HG02763 (cell line): ENCODE results near the gene ZBTB21.

Experiments used
- ATAC-seq: cut with Tn5 transposase; IDR thresholded peaks from one replicate; pipeline ENCODE4 v1.9.1; 2021; ENCODE audit warnings: mild to moderate bottlenecking, moderate library complexity; ENCODE audit not compliant: unreplicated experiment

Gene ZBTB21

GRCh38 chr21:42040411-42041180, 30.4 kb upstream of the ZBTB21 start:
- no peak for ATAC-seq

- no peak for ATAC-seq
Measured at GRCh38 chr21:42039911-42040351, 29.8 kb upstream of the ZBTB21 start.

- ATAC-seq: no peak
Measured at GRCh38 chr21:42039470-42039901, 29.3 kb upstream of the ZBTB21 start.

GRCh38 chr21:42038826-42039425, 28.8 kb upstream of the ZBTB21 start:
- ATAC-seq: no peak

- ATAC-seq: no peak
Measured at GRCh38 chr21:42038393-42038792, 28.2 kb upstream of the ZBTB21 start.

GRCh38 chr21:42037943-42038342, 27.8 kb upstream of the ZBTB21 start:
- no peak for ATAC-seq

DNA sequence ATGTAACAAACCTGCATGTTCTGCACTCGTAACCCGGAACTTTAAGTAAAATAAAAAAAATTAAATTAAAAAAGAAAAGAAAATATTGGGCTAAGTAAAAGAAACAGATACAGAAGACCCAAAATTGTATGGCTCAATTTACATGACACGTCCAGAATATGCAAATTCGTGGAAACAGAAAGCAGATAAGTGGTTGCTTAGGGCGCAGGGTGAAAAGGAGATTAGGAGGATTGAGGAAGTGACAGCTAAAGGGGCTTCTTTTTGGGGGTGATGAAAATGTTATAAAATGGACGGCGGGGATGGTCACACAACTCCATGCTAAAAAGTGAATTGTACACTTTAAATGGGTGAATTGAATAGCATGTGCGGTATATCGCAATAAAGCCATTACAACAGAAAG, 27.4 kb upstream of the ZBTB21 start:
- no peak for ATAC-seq

GRCh38 chr21:42036313-42036712, 26.2 kb upstream of the ZBTB21 start:
- ATAC-seq: no peak

DNA sequence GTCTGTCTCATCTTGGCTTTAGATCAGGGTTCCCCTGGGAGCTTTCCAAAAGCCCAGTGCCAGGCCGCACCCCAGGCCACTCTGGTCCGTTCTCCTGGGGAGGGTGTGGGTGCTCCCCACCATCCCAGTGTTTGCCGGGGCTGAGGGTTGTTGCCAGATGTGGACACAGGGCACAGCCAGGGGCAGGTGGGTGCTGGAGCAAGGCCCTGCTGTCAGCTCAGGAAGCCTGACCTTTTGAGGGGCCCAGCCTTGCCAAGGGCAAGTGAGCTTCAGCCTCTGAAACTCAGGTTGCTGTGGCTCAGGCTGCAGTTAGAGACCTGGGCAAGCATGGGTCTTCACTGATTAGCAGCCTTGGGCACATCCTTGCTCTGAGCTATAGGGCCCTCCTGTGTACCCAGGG, 22.8 kb upstream of the ZBTB21 start:
- no peak for ATAC-seq

DNA sequence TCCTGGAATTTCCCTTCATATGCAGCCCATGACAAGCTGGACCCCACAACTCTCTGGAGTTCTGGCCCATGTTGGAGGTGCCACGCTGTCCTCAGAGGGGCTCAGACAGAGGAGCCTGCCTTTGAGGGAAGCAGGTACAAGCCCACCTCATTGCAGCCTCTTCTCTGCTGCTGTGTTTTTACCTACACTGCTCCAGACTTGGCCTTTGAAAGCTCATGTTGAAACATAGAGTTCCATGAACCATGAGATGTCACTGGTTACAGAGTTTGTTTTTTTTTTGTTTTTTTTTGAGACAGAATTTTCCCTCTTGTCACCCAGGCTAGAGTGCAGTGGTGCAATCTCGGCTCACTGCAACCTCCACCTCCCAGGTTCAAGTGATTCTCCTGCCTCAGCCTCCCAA, 22.1 kb upstream of the ZBTB21 start:
- no peak for ATAC-seq

GRCh38 chr21:42031816-42032215, 21.7 kb upstream of the ZBTB21 start:
- ATAC-seq: no peak

- no peak for ATAC-seq
Measured at GRCh38 chr21:42031241-42031640, 21.1 kb upstream of the ZBTB21 start.

DNA sequence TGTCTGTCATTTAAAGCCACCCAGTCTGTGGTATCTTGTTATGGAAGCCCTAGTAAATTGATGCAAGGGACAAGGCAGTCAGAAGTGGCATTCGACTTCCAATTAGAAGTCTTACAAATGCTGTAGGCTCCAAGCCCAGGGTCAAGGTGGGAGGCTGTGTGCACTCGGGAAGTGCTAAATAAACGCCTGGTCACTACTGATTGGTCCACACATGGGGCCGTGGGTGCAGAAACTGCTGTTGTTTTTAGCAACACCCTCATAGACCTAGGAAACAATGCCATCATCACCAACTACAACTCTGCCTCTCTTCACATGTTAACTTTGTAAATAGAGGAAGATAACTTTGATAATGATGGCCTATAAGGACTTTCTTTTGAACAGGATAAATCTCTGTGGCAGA, 20.2 kb upstream of the ZBTB21 start:
- ATAC-seq: no peak

DNA sequence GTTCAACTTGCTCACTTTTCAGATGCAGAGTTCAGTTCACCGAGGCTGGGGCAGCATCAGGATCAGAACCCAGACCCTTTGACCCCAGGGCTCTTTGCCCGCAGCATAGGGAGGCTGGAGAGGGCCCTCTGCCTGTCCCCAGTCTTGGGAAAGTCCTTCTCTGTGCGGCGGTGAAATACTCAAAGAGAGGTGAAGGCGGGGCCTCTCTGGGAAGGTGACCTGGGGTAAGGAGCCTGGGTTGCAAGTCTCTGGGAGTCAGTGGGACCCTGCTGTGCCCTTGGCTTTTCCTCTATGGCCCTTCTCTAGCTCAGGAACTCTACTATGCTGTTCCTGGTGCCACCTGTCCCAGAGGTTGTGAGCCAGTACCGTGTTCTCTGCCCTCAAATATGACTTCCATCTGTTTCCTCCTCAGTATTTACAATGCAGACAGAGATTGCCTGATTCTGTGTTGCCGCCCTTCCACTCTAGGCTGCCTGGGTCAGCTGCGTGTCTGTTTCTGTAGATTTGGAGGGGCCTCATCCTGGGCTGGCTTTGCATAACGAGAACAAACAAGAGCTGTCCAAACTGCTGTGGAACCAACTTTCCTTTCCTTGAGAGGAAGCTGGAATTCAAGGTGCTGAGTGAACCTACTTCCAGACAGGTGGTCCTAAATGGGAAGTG, 18.7 kb upstream of the ZBTB21 start:
- ATAC-seq: no peak

- no peak for ATAC-seq
Measured at GRCh38 chr21:42027822-42028765, 17.9 kb upstream of the ZBTB21 start.

- no peak for ATAC-seq
Measured at GRCh38 chr21:42027085-42027821, 17.1 kb upstream of the ZBTB21 start.

GRCh38 chr21:42026082-42026435, 15.9 kb upstream of the ZBTB21 start:
- no peak for ATAC-seq

GRCh38 chr21:42025376-42026081, 15.4 kb upstream of the ZBTB21 start:
- no peak for ATAC-seq

DNA sequence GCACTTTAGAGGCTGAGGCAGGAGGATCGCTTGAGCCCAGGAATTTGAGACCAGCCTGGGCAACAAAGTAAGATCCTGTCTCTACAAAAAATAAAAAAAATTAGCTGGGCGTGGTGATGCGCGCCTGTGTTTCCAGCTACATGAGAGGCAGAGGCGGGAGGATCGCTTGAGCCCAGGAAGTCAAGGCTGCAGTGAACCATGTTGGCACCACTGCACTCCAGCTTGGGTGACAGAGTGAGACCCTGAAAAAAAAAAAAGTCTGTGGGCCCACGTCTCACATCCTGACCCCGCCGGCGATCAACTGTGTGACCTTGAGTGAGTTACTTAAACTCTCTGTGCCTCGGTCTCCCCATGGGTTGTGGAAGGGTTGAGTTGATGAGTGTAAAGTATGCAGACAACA, 12.7 kb upstream of the ZBTB21 start:
- ATAC-seq: no peak

DNA sequence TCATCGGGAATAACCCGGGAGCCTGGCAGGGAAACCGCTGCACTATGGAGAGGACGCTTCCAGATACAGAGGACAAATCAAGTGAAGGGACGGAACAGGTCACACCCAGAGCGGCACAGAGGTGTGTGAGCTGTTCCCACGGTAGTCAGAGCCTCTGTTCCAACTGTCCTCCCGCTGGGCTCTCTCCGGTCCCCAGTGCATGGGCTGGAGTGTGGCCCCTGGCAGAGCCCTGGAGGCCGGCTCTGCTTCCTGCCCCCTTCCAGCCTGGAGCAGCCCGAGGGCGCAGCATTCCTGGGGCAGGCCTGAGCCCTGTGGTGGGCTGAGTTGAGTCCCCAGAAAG, 11.9 kb upstream of the ZBTB21 start:
- ATAC-seq: no peak
